Measurements from ENCODE around the gene PAPLN.

The PAPLN gene

DNA sequence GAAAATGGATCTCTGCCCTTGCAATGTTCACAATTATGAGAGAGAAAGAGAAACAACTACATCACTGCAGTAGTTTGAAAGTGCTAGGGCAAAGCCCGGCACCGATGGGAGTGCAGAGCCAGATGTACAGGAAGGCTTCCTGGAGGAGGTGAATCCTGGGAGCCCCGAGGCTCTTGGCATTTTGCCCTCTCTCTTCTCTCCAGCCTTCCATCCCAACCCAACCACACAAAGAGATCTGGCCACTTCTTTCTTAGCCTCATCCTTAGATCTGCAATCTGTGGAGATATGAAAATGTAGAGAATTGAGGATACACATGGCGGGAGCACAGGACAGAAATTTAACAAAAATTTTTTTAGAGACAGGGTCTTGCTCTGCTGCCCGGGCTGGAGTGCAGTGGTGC is 3.3 kb upstream of the PAPLN start:
- H4K8ac ChIP-seq (ENCODE audit: low read depth, low read length) = no peak overlapping the region
- no peak overlapping the region for H3K27ac ChIP-seq (ENCODE audit: low read depth, low read length)
- no peak overlapping the region for H3K23ac ChIP-seq (ENCODE audit: low read length)
- H3K4ac ChIP-seq (ENCODE audit: low read depth, low read length) = no peak overlapping the region
- H3K9me3 ChIP-seq (ENCODE audit: insufficient read depth, low read depth, low read length) = peaks cover 2% of the 10 kb centered on the region
- H3K4me3 ChIP-seq (ENCODE audit: low read depth, low read length) = no peak overlapping the region
- H3K9ac ChIP-seq (ENCODE audit: low read length) = no peak overlapping the region
- H3K18ac ChIP-seq (ENCODE audit: low read length) = no peak overlapping the region
- no peak for DNase-seq
- H2BK5ac ChIP-seq (ENCODE audit: low read depth, low read length, poor library complexity) = no peak overlapping the region
- H4K91ac ChIP-seq (ENCODE audit: low read depth, low read length) = no peak overlapping the region
- H3K79me2 ChIP-seq (ENCODE audit: control insufficient read depth, insufficient read depth, low read length, poor library complexity) = no peaks in the 10 kb centered on the region
- no peak overlapping the region for H2BK120ac ChIP-seq (ENCODE audit: insufficient read depth, low read length, poor library complexity)
- no peak overlapping the region for H3K14ac ChIP-seq (ENCODE audit: low read length)
- H4K12ac ChIP-seq (ENCODE audit: low read depth, low read length) = no peak overlapping the region
- no peak overlapping the region for H3K4me2 ChIP-seq (ENCODE audit: low read length)
- peaks cover 45% of the 10 kb centered on the region for H3K27me3 ChIP-seq (ENCODE audit: insufficient read depth, low read length)
- H3K79me1 ChIP-seq (ENCODE audit: low read length) = no peaks in the 10 kb centered on the region
- no peak overlapping the region for H2AFZ ChIP-seq (ENCODE audit: insufficient read depth, low read length, poor library complexity)
- peaks cover 8 to 10% of the 10 kb centered on the region in 2 experiments for H3K4me1 ChIP-seq (ENCODE audit: control insufficient read depth in 1 of 2, insufficient read depth in 2 of 2, low read length in 2 of 2)
- WGBS (ENCODE audit: extremely low coverage, insufficient coverage, insufficient read length) = no CpG with 5 or more reads among the region's 5 CpGs
- H2AK5ac ChIP-seq (ENCODE audit: low read length) = no peak overlapping the region
- H2BK12ac ChIP-seq (ENCODE audit: low read length) = no peak overlapping the region
- H3K36me3 ChIP-seq (ENCODE audit: control insufficient read depth in 1 of 2, insufficient read depth in 2 of 2, low read length in 2 of 2) = peaks cover 0 to 1% of the 10 kb centered on the region in 2 experiments

DNA sequence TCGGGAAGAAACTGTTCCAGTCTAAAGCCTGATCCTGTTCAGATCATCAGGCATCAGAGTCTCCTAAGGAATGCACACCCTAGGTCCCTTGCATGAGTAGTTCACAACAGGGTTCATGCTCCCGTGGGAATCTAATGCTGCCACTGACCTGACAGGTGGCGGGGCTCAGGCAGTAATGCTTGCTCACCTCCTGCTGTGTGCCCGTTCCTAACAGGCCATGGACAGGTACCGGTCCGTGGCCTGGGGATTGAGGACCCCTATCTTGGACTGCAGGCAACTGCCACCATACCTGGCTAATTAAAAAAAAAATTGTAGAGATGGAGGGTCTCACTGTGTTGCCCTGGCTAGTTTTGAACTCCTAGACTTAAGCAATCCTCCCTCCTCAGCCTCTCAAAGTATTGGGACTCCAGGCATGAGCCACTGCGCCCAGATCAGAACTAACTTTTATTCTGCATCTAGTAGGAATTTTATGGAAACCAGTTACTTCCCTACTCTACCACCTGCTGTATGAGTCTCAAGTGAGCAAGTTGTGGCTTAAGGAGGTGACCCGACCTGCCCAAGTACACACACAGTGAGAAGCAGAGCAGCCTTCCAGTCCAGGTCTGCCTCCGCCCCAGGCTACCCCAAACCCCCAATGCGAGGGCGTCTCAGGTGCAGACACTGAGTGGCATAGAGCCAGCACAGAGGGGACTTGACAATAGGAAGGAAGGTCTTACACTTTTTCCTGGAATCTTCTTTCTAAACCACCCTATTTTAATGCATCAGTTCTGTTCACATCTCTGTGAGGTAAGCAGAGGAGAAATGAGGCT is 2.5 kb upstream of the PAPLN start:
- no CpG with 5 or more reads among the region's 11 CpGs for WGBS (ENCODE audit: extremely low coverage, insufficient coverage, insufficient read length)
- H3K79me2 ChIP-seq (ENCODE audit: control insufficient read depth, insufficient read depth, low read length, poor library complexity) = no peaks in the 10 kb centered on the region
- no peaks in the 10 kb centered on the region for H3K36me3 ChIP-seq (ENCODE audit: control insufficient read depth in 1 of 2, insufficient read depth in 2 of 2, low read length in 2 of 2)
- H3K9ac ChIP-seq (ENCODE audit: low read length) = no peak overlapping the region
- no peak overlapping the region for H3K14ac ChIP-seq (ENCODE audit: low read length)
- no peak overlapping the region for H3K18ac ChIP-seq (ENCODE audit: low read length)
- H3K79me1 ChIP-seq (ENCODE audit: low read length) = no peaks in the 10 kb centered on the region
- no peak overlapping the region for H3K27ac ChIP-seq (ENCODE audit: low read depth, low read length)
- no peak overlapping the region for H3K4me3 ChIP-seq (ENCODE audit: low read depth, low read length)
- no peak overlapping the region for H3K4ac ChIP-seq (ENCODE audit: low read depth, low read length)
- no peak overlapping the region for H3K23ac ChIP-seq (ENCODE audit: low read length)
- no peak overlapping the region for H4K12ac ChIP-seq (ENCODE audit: low read depth, low read length)
- H2BK120ac ChIP-seq (ENCODE audit: insufficient read depth, low read length, poor library complexity) = no peak overlapping the region
- H2AK5ac ChIP-seq (ENCODE audit: low read length) = no peak overlapping the region
- no peak overlapping the region for H2AFZ ChIP-seq (ENCODE audit: insufficient read depth, low read length, poor library complexity)
- H3K9me3 ChIP-seq (ENCODE audit: insufficient read depth, low read depth, low read length) = peaks cover 2% of the 10 kb centered on the region
- H4K8ac ChIP-seq (ENCODE audit: low read depth, low read length) = no peak overlapping the region
- H3K4me2 ChIP-seq (ENCODE audit: low read length) = no peak overlapping the region
- peaks cover 50% of the 10 kb centered on the region for H3K27me3 ChIP-seq (ENCODE audit: insufficient read depth, low read length)
- peaks cover 8 to 10% of the 10 kb centered on the region in 2 experiments for H3K4me1 ChIP-seq (ENCODE audit: control insufficient read depth in 1 of 2, insufficient read depth in 2 of 2, low read length in 2 of 2)
- no peak overlapping the region for H4K91ac ChIP-seq (ENCODE audit: low read depth, low read length)
- no peak overlapping the region for H2BK12ac ChIP-seq (ENCODE audit: low read length)
- no peak overlapping the region for H2BK5ac ChIP-seq (ENCODE audit: low read depth, low read length, poor library complexity)
- no peak for DNase-seq

DNA sequence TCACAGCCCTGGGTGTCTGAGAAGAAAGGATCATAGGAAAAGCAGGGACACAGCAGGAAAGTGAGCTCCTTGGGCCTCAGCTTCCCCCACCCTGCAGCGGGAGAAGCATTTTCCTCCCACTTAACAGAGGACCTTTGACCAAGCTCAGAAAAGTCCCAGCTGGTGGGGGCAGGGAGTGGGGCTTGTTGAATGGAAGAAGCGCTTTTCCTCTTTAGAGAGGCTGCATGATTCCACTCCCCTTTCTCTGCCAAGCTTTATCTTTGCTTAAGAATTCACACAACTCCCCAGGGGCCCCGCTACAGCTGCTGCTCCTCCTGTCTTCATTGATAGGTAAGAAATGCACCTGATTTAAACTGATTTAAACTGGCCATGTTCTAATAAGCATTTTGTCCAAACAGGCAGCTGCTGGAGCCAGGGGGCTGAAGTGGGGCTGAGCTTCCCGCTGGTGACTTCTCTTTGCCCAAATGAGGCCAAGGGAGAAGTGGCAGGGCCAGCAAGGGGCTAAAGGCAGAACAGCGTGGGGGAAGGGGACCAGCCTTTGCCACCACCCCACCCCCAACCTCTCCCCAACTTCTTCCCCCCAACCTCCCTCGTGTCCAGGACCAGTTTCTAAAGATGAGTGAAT is 1.7 kb upstream of the PAPLN start:
- DNase-seq = no peak
- no peaks in the 10 kb centered on the region for H3K79me1 ChIP-seq (ENCODE audit: low read length)
- H2AFZ ChIP-seq (ENCODE audit: insufficient read depth, low read length, poor library complexity) = no peak overlapping the region
- no peak overlapping the region for H2AK5ac ChIP-seq (ENCODE audit: low read length)
- H3K4me1 ChIP-seq (ENCODE audit: control insufficient read depth in 1 of 2, insufficient read depth in 2 of 2, low read length in 2 of 2) = peaks cover 8 to 10% of the 10 kb centered on the region in 2 experiments
- no peak overlapping the region for H2BK12ac ChIP-seq (ENCODE audit: low read length)
- H3K4ac ChIP-seq (ENCODE audit: low read depth, low read length) = no peak overlapping the region
- H3K27me3 ChIP-seq (ENCODE audit: insufficient read depth, low read length) = peaks cover 56% of the 10 kb centered on the region
- no CpG with 5 or more reads among the region's 6 CpGs for WGBS (ENCODE audit: extremely low coverage, insufficient coverage, insufficient read length)
- no peaks in the 10 kb centered on the region for H3K79me2 ChIP-seq (ENCODE audit: control insufficient read depth, insufficient read depth, low read length, poor library complexity)
- no peak overlapping the region for H3K14ac ChIP-seq (ENCODE audit: low read length)
- no peaks in the 10 kb centered on the region for H3K36me3 ChIP-seq (ENCODE audit: control insufficient read depth in 1 of 2, insufficient read depth in 2 of 2, low read length in 2 of 2)
- no peak overlapping the region for H3K4me2 ChIP-seq (ENCODE audit: low read length)
- H2BK5ac ChIP-seq (ENCODE audit: low read depth, low read length, poor library complexity) = no peak overlapping the region
- no peak overlapping the region for H3K18ac ChIP-seq (ENCODE audit: low read length)
- H4K8ac ChIP-seq (ENCODE audit: low read depth, low read length) = no peak overlapping the region
- H4K12ac ChIP-seq (ENCODE audit: low read depth, low read length) = no peak overlapping the region
- H2BK120ac ChIP-seq (ENCODE audit: insufficient read depth, low read length, poor library complexity) = no peak overlapping the region
- peaks cover 2% of the 10 kb centered on the region for H3K9me3 ChIP-seq (ENCODE audit: insufficient read depth, low read depth, low read length)
- H3K9ac ChIP-seq (ENCODE audit: low read length) = no peak overlapping the region
- no peak overlapping the region for H4K91ac ChIP-seq (ENCODE audit: low read depth, low read length)
- no peak overlapping the region for H3K27ac ChIP-seq (ENCODE audit: low read depth, low read length)
- H3K23ac ChIP-seq (ENCODE audit: low read length) = no peak overlapping the region
- H3K4me3 ChIP-seq (ENCODE audit: low read depth, low read length) = no peak overlapping the region

DNA sequence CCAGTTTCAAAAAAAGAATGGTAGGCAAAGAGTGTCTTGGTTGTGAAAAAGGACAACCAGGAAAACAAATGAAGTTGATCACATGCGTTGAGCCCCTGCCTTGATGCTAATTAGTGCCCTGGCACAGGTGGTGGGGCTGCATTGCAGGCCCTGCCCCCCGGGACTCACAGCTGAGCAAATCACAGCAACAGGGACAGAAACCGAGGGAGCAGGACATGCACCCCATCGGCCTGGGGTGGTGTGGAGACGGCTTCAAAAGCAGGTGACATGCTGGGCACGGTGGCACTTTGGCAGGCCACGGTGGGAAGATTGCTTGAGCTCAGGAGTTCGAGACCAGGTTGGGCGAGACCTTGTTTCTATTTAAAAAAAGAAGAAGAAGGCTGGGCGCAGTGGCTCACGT is 1.1 kb upstream of the PAPLN start:
- Histone ChIP-seq H3K9me3 (ENCODE audit: insufficient read depth, low read depth, low read length) (peaks cover 2% of the 10 kb centered on the region), H2BK12ac (ENCODE audit: low read length) (no peak overlapping the region), H2BK5ac (ENCODE audit: low read depth, low read length, poor library complexity) (no peak overlapping the region), H3K4me2 (ENCODE audit: low read length) (no peak overlapping the region), H4K8ac (ENCODE audit: low read depth, low read length) (no peak overlapping the region), H4K91ac (ENCODE audit: low read depth, low read length) (no peak overlapping the region), H3K4me3 (ENCODE audit: low read depth, low read length) (no peak overlapping the region), H3K14ac (ENCODE audit: low read length) (no peak overlapping the region), H3K36me3 (ENCODE audit: control insufficient read depth in 1 of 2, insufficient read depth in 2 of 2, low read length in 2 of 2) (no peaks in the 10 kb centered on the region), H2BK120ac (ENCODE audit: insufficient read depth, low read length, poor library complexity) (no peak overlapping the region), H2AK5ac (ENCODE audit: low read length) (no peak overlapping the region), H4K12ac (ENCODE audit: low read depth, low read length) (no peak overlapping the region), H3K27me3 (ENCODE audit: insufficient read depth, low read length) (peaks cover 62% of the 10 kb centered on the region), H3K79me2 (ENCODE audit: control insufficient read depth, insufficient read depth, low read length, poor library complexity) (no peaks in the 10 kb centered on the region), H3K27ac (ENCODE audit: low read depth, low read length) (no peak overlapping the region), H3K23ac (ENCODE audit: low read length) (no peak overlapping the region), H2AFZ (ENCODE audit: insufficient read depth, low read length, poor library complexity) (no peak overlapping the region), H3K4me1 (ENCODE audit: control insufficient read depth in 1 of 2, insufficient read depth in 2 of 2, low read length in 2 of 2) (peaks cover 8 to 10% of the 10 kb centered on the region in 2 experiments), H3K79me1 (ENCODE audit: low read length) (no peaks in the 10 kb centered on the region), H3K4ac (ENCODE audit: low read depth, low read length) (no peak overlapping the region), H3K9ac (ENCODE audit: low read length) (no peak overlapping the region), H3K18ac (ENCODE audit: low read length) (no peak overlapping the region)
- no CpG with 5 or more reads among the region's 11 CpGs for WGBS (ENCODE audit: extremely low coverage, insufficient coverage, insufficient read length)
- no peak for DNase-seq

Data from trophoblast cell (in vitro differentiated cells and primary cell).